Glutamatergic neuron (in vitro differentiated cells): ENCODE measurements around the gene CACNA1D. TPM values are rescaled to one million over a fixed set of nuclear protein-coding genes. Genes with fewer than 3 reads are reported as not detected.

Experiments
- DNase-seq: peaks from one replicate; pipeline ENCODE4 v3.0.0; 2022
- H3K27ac Mint-ChIP-seq: one replicate; pipeline ENCODE4 v1.8.0; 2020; ENCODE audit warnings: mild to moderate bottlenecking, mixed read lengths, inconsistent platforms; ENCODE audit not compliant: unreplicated experiment
- H3K27me3 Mint-ChIP-seq: one replicate; pipeline ENCODE4 v1.8.0; 2020; ENCODE audit warnings: mild to moderate bottlenecking, moderate library complexity, mixed read lengths, inconsistent platforms; ENCODE audit not compliant: unreplicated experiment
- H3K36me3 Mint-ChIP-seq: one replicate; pipeline ENCODE4 v1.8.0; 2020; ENCODE audit warnings: mild to moderate bottlenecking, mixed read lengths, inconsistent platforms; ENCODE audit not compliant: unreplicated experiment
- H3K4me1 Mint-ChIP-seq: one replicate; pipeline ENCODE4 v1.8.0; 2020; ENCODE audit warnings: mild to moderate bottlenecking, low read depth, mixed read lengths, inconsistent platforms; ENCODE audit not compliant: unreplicated experiment
- H3K4me3 Mint-ChIP-seq: one replicate; pipeline ENCODE4 v1.8.0; 2020; ENCODE audit warnings: mild to moderate bottlenecking, mixed read lengths, inconsistent platforms; ENCODE audit not compliant: unreplicated experiment
- H3K9me3 Mint-ChIP-seq: one replicate; pipeline ENCODE4 v1.8.0; 2020; ENCODE audit warnings: mild to moderate bottlenecking, moderate library complexity, mixed read lengths, inconsistent platforms; ENCODE audit not compliant: unreplicated experiment
- total RNA-seq: library from RNA; stranded (reverse); fragmentation: NEBNext Ultra II Directional; extraction: Animal tissue kit (Norgen Biotek cat#: 25700); gene quantifications from one replicate; pipeline ENCODE4 v1.2.1, GENCODE V29; 2021; ENCODE audit not compliant: unreplicated experiment
- TF ChIP-seq, protein P1 (sequence below): fragments of 200-600 bp; sonication (generic); IDR thresholded peaks from one replicate; pipeline ENCODE4 v1.5.0; 2021; ENCODE audit not compliant: partially characterized antibody, unreplicated experiment

Gene CACNA1D
- total RNA-seq, 1 donor from 2014 or later = 5.0 TPM

- no peak overlapping the region for H3K4me3 Mint-ChIP-seq
- H3K9me3 Mint-ChIP-seq = no peaks in the 10 kb centered on the region
- TF ChIP-seq, protein P1, sequence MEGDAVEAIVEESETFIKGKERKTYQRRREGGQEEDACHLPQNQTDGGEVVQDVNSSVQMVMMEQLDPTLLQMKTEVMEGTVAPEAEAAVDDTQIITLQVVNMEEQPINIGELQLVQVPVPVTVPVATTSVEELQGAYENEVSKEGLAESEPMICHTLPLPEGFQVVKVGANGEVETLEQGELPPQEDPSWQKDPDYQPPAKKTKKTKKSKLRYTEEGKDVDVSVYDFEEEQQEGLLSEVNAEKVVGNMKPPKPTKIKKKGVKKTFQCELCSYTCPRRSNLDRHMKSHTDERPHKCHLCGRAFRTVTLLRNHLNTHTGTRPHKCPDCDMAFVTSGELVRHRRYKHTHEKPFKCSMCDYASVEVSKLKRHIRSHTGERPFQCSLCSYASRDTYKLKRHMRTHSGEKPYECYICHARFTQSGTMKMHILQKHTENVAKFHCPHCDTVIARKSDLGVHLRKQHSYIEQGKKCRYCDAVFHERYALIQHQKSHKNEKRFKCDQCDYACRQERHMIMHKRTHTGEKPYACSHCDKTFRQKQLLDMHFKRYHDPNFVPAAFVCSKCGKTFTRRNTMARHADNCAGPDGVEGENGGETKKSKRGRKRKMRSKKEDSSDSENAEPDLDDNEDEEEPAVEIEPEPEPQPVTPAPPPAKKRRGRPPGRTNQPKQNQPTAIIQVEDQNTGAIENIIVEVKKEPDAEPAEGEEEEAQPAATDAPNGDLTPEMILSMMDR = no peak
- no peak for DNase-seq
- no peak overlapping the region for H3K27ac Mint-ChIP-seq
- H3K36me3 Mint-ChIP-seq = no peaks in the 10 kb centered on the region
- H3K4me1 Mint-ChIP-seq = peaks cover 26% of the 10 kb centered on the region
- H3K27me3 Mint-ChIP-seq = peaks cover 3% of the 10 kb centered on the region
Measured at GRCh38 chr3:53795176-53795575, 300.8 kb downstream of the CACNA1D start.

DNA sequence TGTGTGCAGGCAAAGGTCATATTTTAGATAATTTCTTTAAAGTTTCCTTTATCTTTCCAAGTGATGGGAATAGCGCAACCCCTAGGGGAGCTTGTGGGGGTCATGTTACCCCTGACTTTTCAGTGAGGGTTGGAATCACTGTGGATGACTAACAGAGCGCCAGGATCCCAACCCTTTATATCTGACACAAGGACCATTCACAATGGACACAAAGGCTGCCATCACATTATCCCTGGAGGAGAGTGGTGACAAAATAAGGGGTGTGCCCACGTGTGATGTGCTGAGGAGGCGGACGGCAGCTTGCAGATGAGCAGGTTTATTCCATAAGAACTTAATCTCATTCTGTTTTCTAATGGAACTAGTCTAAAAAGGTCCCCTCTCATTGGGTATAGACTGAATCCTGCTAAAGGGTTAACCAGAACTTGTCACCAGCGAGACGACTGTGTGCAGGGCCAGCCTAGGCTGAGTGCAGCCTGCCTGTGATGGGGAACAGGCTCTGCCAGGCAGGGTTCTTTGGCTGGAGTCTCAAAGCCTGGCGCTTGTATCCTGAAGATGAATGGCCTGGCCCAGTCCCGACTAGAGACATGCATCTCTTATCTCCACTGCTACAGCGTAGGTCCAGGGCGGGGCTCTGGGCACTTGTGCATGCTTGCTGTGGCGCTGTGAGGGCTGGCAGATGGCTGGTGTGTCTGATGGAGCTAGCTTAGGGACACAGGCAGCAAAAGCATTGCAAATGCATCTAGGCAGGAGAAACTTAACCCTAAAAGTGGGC, 301.6 kb downstream of the CACNA1D start:
- peak overlapping the region; percentile 53 for H3K4me3 Mint-ChIP-seq
- no peaks in the 10 kb centered on the region for H3K36me3 Mint-ChIP-seq
- H3K27me3 Mint-ChIP-seq = peaks cover 3% of the 10 kb centered on the region
- H3K4me1 Mint-ChIP-seq = peaks cover 27% of the 10 kb centered on the region
- no peak overlapping the region for H3K27ac Mint-ChIP-seq
- H3K9me3 Mint-ChIP-seq = peaks cover 1% of the 10 kb centered on the region
- DNase-seq = peak; percentile 80
- TF ChIP-seq, protein P1 = no peak

DNA sequence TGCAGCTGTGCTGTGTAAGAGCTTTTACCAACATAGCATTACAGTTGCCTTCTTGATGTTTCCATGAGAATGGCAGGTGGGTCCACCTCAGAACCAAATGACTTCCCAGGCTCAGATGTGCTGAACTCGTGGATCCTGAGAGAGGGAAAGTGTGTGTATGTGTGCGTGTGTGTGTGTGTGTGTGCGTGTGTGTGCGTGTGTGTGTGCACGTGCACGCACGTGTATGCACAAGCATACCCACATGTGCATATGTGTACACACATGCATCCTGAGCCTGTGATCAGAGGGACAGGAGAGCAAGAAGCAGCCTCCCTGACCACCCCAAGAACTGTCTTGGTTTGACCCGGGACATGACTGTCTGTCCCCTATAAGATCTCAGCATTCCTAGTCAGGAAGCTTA, 303.7 kb downstream of the CACNA1D start:
- Mint-ChIP-seq H3K27ac (no peak overlapping the region), H3K9me3 (peaks cover 2% of the 10 kb centered on the region), H3K4me3 (no peak overlapping the region), H3K27me3 (peaks cover 3% of the 10 kb centered on the region), H3K4me1 (peaks cover 27% of the 10 kb centered on the region), H3K36me3 (no peaks in the 10 kb centered on the region)
- TF ChIP-seq, protein P1 = no peak
- no peak for DNase-seq

DNA sequence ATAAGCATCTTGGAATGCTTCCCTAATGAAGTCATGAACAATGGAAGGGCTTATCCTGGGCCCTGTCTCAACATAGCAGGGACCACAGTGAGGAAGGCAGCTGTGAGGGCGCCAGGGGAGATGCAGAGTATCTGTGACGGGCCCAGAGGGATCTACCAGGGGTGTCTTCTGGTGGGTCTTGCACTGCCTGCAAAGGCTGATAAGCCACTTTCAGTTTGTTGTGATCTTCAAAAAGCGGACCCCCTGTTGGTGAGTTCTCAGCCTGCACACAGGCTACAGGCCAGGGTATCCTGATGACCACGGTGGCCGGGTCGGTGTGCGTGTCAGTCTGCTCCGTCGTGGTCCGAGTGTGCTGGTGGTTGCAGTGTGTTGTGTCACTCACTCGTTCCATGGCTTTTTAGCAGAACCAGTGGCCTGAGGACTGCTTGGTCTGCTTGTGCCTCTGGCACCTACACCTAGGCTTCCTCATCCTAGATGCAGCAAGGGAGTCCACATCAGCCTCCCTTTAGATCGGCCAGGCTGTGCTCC, 305.0 kb downstream of the CACNA1D start:
- peaks cover 2% of the 10 kb centered on the region for H3K9me3 Mint-ChIP-seq
- H3K4me3 Mint-ChIP-seq = no peak overlapping the region
- DNase-seq = no peak
- peaks cover 6% of the 10 kb centered on the region for H3K27me3 Mint-ChIP-seq
- H3K27ac Mint-ChIP-seq = no peak overlapping the region
- TF ChIP-seq, protein P1 = no peak
- H3K36me3 Mint-ChIP-seq = no peaks in the 10 kb centered on the region
- peaks cover 29% of the 10 kb centered on the region for H3K4me1 Mint-ChIP-seq
